GM12878 (cell line): Measurements from ENCODE around the gene BCL2. TPM values are rescaled to one million over a fixed set of nuclear protein-coding genes. Genes with fewer than 3 reads are reported as not detected.

Source experiments
- ATAC-seq: fragments of 200-7000 bp; cut with Tn5 transposase; 3 replicates; pipeline ENCODE4 v1.9.1; 2020; ENCODE audit warnings: mild to moderate bottlenecking, moderate library complexity
- BruUV-seq: library from RNA; stranded (reverse); fragments of 400-500 nt; replicated peaks from 2 replicates; lab custom pipeline; 2021; lab: Mats Ljungman, UMichigan
- CTCF ChIA-PET: fragments of 300-600 bp; sonication (Branson Sonifier 250); formaldehyde crosslinking; extraction: SDS; loops from one replicate; lab custom pipeline; 2021; ENCODE audit warnings: inconsistent platforms; lab: Yijun Ruan, JAX
- POLR2A ChIA-PET: fragments of 350-600 bp; formaldehyde crosslinking; extraction: SDS; loops from one replicate; lab custom pipeline; 2021; ENCODE audit warnings: inconsistent platforms; lab: Charles Lee
- RAD21 ChIA-PET: fragments of 300-600 bp; sonication (Branson Sonifier 250); formaldehyde crosslinking; loops from one replicate; lab custom pipeline; 2023; ENCODE audit warnings: antibody characterized with exemption; ENCODE audit not compliant: unreplicated experiment; lab: Charles Lee
- SMC1A ChIA-PET: fragments of 300-600 bp; sonication (Branson Sonifier 250); formaldehyde crosslinking; loops from one replicate; lab custom pipeline; 2023; ENCODE audit not compliant: unreplicated experiment, uncharacterized antibody; lab: Charles Lee
- DNase-seq: peaks from one replicate; pipeline ENCODE4 v3.0.0-alpha.2; 2011; ENCODE audit warnings: low read depth, low spot score
- FAIRE-seq: peaks from 3 replicates; lab custom pipeline; 2011; peaks lifted over from hg19 to GRCh38; lab: Jason Lieb, UNC
- H2AFZ ChIP-seq: 2 replicates; pipeline ENCODE4 v1.6.0; 2011; ENCODE audit warnings: low read depth, low read length, control low read depth; ENCODE audit not compliant: control insufficient read depth
- H3K27ac ChIP-seq: 2 replicates; pipeline ENCODE4 v1.5.1; 2011; ENCODE audit warnings: control low read depth; ENCODE audit not compliant: control insufficient read depth, insufficient read depth
- H3K27me3 ChIP-seq, 2 experiments: replicated peaks in 1 of 2; 2 replicates each; pipeline versions ENCODE4 v1.6.0 to v1.6.1; 2011; ENCODE audit warnings: low read length in 1 of 2; ENCODE audit not compliant: control insufficient read depth in 2 of 2, insufficient read depth in 2 of 2
- H3K36me3 ChIP-seq, 2 experiments: 2 replicates each; pipeline ENCODE4 v1.5.1; 2011; ENCODE audit warnings: low read length in 1 of 2; ENCODE audit not compliant: control insufficient read depth in 2 of 2, insufficient read depth in 2 of 2
- H3K4me1 ChIP-seq: 2 replicates; pipeline ENCODE4 v1.6.1; 2011; ENCODE audit warnings: mild to moderate bottlenecking, low read length, moderate library complexity, mixed read lengths; ENCODE audit not compliant: control insufficient read depth, insufficient read depth
- H3K4me2 ChIP-seq: 2 replicates; pipeline ENCODE4 v1.6.0; 2011; ENCODE audit warnings: control low read depth; ENCODE audit not compliant: control insufficient read depth, insufficient read depth
- H3K4me3 ChIP-seq: fragments of 200-600 bp; sonication (generic); 2 replicates; pipeline ENCODE4 v1.5.1; 2016
- H3K79me2 ChIP-seq: 2 replicates; pipeline ENCODE4 v1.6.0; 2011; ENCODE audit warnings: low read length; ENCODE audit not compliant: control insufficient read depth, insufficient read depth
- H3K9ac ChIP-seq: 2 replicates; pipeline ENCODE4 v1.8.0; 2011; ENCODE audit warnings: low read length, control low read depth, mixed read lengths; ENCODE audit not compliant: control insufficient read depth, insufficient read depth
- H3K9me3 ChIP-seq: replicated peaks from 3 replicates; pipeline ENCODE4 v1.5.1; 2011; ENCODE audit warnings: mild to moderate bottlenecking, low read length; ENCODE audit not compliant: control insufficient read depth, insufficient read depth
- H4K20me1 ChIP-seq: 2 replicates; pipeline ENCODE4 v1.6.0; 2011; ENCODE audit not compliant: control insufficient read depth, insufficient read depth
- BACH1 ChIP-seq: fragments of 450-650 bp; IDR thresholded peaks from 2 replicates; pipeline ENCODE4 v1.6.1; 2017; ENCODE audit warnings: mild to moderate bottlenecking, borderline replicate concordance
- BMI1 ChIP-seq: fragments of 450-650 bp; IDR thresholded peaks from 2 replicates; pipeline ENCODE4 v1.6.1; 2016; ENCODE audit warnings: mild to moderate bottlenecking, moderate library complexity, borderline replicate concordance
- CBFB ChIP-seq: IDR thresholded peaks from 2 replicates; pipeline ENCODE4 v1.6.1; 2016; ENCODE audit warnings: antibody characterized with exemption, low read depth
- CHD1 ChIP-seq: IDR thresholded peaks from 2 replicates; pipeline ENCODE4 v1.6.1; 2012; ENCODE audit warnings: low read depth, low read length, improper control_type of control experiment
- EGR1 ChIP-seq, 2 experiments: IDR thresholded peaks; 1 replicate in 1 of 2; 2 replicates in 1 of 2; pipeline ENCODE4 v1.6.1; 2011 to 2012; ENCODE audit warnings: low read depth in 2 of 2, low read length in 2 of 2, borderline replicate concordance in 1 of 2, mild to moderate bottlenecking in 1 of 2, moderate library complexity in 1 of 2
- IRF4 ChIP-seq: IDR thresholded peaks from 2 replicates; pipeline ENCODE4 v1.6.1; 2011; ENCODE audit warnings: low read depth, low read length
- JUNB ChIP-seq: IDR thresholded peaks from 2 replicates; pipeline ENCODE4 v1.6.1; 2016; ENCODE audit warnings: antibody characterized with exemption, mild to moderate bottlenecking
- LARP7 ChIP-seq: fragments of 450-650 bp; IDR thresholded peaks from 2 replicates; pipeline ENCODE4 v1.6.1; 2017; ENCODE audit warnings: mild to moderate bottlenecking
- POU2F2 ChIP-seq: IDR thresholded peaks from 3 replicates; pipeline ENCODE4 v1.6.1; 2011; ENCODE audit warnings: low read depth, mild to moderate bottlenecking, low read length, borderline replicate concordance
- SREBF1 ChIP-seq: IDR thresholded peaks from 2 replicates; pipeline ENCODE4 v1.6.1; 2012; ENCODE audit warnings: mild to moderate bottlenecking, low read length
- ZNF207 ChIP-seq: fragments of 450-650 bp; IDR thresholded peaks from 2 replicates; pipeline ENCODE4 v1.6.1; 2014; ENCODE audit warnings: antibody characterized with exemption, mild to moderate bottlenecking, borderline replicate concordance
- WGBS: methylation state at CpG from one replicate; pipeline ENCODE4 v1.1.6; 2016; ENCODE audit warnings: low lambda C conversion rate; ENCODE audit not compliant: insufficient replicate concordance, insufficient coverage; ENCODE audit errors: missing lambda C conversion rate; 5-methylcytosine and 5-hydroxymethylcytosine counted together
- in situ Hi-C: fragments of 300-500 bp; cut with MboI; formaldehyde crosslinking; loops from 9 replicates; pipeline ENCODE4 v1.14.3; 2018; ENCODE audit warnings: mixed read lengths
- intact Hi-C: fragments of 100-400 bp; cut with micrococcal nuclease; formaldehyde crosslinking; loops from one replicate; pipeline ENCODE4 v1.14.2; 2022; ENCODE audit not compliant: unreplicated experiment
- polyA plus RNA-seq, 11 experiments: library from polyadenylated mRNA; depleted of rRNA in 4 of 11; unstranded in 6 of 11; stranded (reverse) in 5 of 11; fragments of >200 nt; fragmentation: Nextera tagmentation in 4 of 11; fragmentation: Illumina TruSeq in 1 of 11; extraction: Ambion mirVana in 4 of 11; extraction: Trizol in 1 of 11; gene quantifications; 1 replicate in 1 of 11; 2 replicates in 10 of 11; pipeline versions ENCODE4 v1.2.1 to v1.2.3, GENCODE V29; 2011 to 2016; ENCODE audit warnings: inconsistent platforms in 2 of 11, missing spikeins in 2 of 11, low read depth in 1 of 11
- total RNA-seq, 4 experiments: library from RNA; depleted of rRNA in 3 of 4; stranded (reverse); fragments of >200 nt in 3 of 4; fragmentation: Illumina TruSeq in 1 of 4; extraction: Trizol in 1 of 4; gene quantifications; 2 replicates each; pipeline versions ENCODE4 v1.2.1 to v1.2.3, GENCODE V29; 2013 to 2021
- TF ChIP-seq, protein P1 (sequence below): IDR thresholded peaks from 2 replicates; pipeline ENCODE4 v1.6.1; 2012; ENCODE audit warnings: low read depth, low read length, improper control_type of control experiment
- TF ChIP-seq, protein P2 (sequence below): fragments of 450-650 bp; IDR thresholded peaks from 2 replicates; pipeline ENCODE4 v1.6.1; 2017; ENCODE audit warnings: low read depth, mild to moderate bottlenecking, moderate library complexity
- TF ChIP-seq, protein P3 (sequence below): IDR thresholded peaks from 2 replicates; pipeline ENCODE4 v1.6.1; 2011; ENCODE audit warnings: low read depth, low read length, improper control_type of control experiment, borderline replicate concordance

The BCL2 gene
- total and polyA plus RNA-seq, 10 of the 15 experiments (the other 5 are each of a cell fraction or from before 2014, with no cell fraction given): 4.1 to 47.8 (median 19.3) TPM

DNA sequence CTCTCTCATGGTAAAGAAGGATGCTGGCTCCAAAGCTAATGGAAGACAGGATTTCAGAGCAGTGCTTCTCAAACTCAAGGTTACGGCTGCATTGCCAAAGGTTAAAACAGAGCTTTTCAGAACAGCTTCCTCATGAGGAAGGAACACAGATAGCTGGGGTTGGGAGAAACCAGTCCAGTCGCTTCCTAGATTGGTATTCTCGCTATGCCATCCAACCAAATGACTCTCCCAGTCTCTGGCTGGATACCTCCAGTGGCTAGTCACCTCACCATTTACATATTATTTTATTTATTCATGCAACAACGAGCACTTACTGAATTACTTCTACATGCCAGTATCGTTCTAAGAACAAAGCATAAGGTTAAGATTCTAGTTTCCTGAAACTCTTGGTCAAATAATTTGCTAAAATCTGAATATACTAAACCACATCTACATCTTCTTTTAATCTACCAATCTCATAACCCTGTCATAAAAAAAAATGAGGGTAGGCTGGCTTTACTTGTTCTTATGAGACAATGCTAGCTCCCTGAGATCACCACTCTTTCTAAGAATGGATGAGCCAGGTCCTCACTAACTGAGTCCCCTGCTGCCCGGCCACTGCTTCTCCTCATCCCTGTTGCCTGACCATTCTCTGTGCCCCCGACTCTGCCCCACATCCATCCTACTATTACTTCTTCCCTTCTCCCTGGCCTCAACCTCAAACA is 27.1 kb upstream of the BCL2 start:
- Histone ChIP-seq H3K36me3 (peaks cover 4 to 19% of the 10 kb centered on the region in 2 experiments; a peak in 3 of 4 replicates), H4K20me1 (no peaks in the 10 kb centered on the region), H3K9ac (no peak overlapping the region), H3K9me3 (no peaks in the 10 kb centered on the region), H3K27ac (no peak overlapping the region), H3K27me3 (no peaks in the 10 kb centered on the region), H3K4me3 (no peak overlapping the region), H3K4me1 (no peaks in the 10 kb centered on the region), H3K4me2 (no peak overlapping the region), H3K79me2 (no peaks in the 10 kb centered on the region), H2AFZ (no peak overlapping the region)
- TF ChIP-seq, protein P1, sequence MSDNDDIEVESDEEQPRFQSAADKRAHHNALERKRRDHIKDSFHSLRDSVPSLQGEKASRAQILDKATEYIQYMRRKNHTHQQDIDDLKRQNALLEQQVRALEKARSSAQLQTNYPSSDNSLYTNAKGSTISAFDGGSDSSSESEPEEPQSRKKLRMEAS: no peak
- no peak for TF ChIP-seq CHD1
- no peak for TF ChIP-seq BACH1
- no peak for TF ChIP-seq SREBF1
- POLR2A ChIA-PET: no interaction called here
- 79% methylated on average over 7 of the region's 7 CpGs for WGBS
- CTCF ChIA-PET: interaction anchor here (0.6 to 1.0 kb wide), 2 partner anchors 330 to 923 kb away, joined by 3 to 5 read pairs; no protein-coding TSS in a partner anchor
- SMC1A ChIA-PET: interaction anchor here (0.9 kb wide), 1 partner anchor 19 kb away, joined by 3 read pairs; no protein-coding TSS in a partner anchor
- in situ Hi-C loops: loop anchor here (25.0 kb wide), 1 partner anchor 634 kb away; the partner anchor contains the start of gene PHLPP1
- no TSS peak for BruUV-seq
- ATAC-seq (no peak), DNase-seq (no peak), FAIRE-seq (no peak)
- intact Hi-C loops: no loop called here
- RAD21 ChIA-PET: no interaction called here

DNA sequence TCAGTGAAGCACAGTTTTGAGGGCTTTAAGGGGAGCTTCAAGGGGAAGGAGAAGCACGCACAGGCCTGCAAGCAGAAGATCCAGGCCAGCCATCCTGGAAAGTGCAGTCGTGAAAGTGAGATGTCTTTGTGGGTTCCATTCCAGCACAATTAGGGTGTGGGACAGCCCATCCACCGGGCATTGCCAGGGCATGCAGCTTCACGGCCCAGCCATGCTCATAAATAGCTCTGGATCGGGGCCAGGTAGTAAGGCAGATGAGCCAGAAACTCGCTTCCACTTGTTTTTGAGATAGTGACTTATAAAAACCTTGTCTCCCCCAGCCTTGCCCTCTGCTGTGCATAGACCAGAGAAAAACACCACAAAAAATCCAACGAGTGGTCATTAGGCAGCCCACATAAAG is 26.5 kb upstream of the BCL2 start:
- H3K4me3 ChIP-seq: no peak overlapping the region
- H4K20me1 ChIP-seq: no peaks in the 10 kb centered on the region
- H3K9me3 ChIP-seq: no peaks in the 10 kb centered on the region
- in situ Hi-C loops: loop anchor here (25.0 kb wide), 1 partner anchor 634 kb away; the partner anchor contains the start of gene PHLPP1
- no peaks in the 10 kb centered on the region for H3K4me1 ChIP-seq
- intact Hi-C loops: no loop called here
- no peak overlapping the region for H3K27ac ChIP-seq
- no peak overlapping the region for H2AFZ ChIP-seq
- BruUV-seq: no TSS peak
- no peaks in the 10 kb centered on the region for H3K27me3 ChIP-seq
- TF ChIP-seq ZNF207: no peak
- no peak for TF ChIP-seq EGR1 (IDR thresholded peaks at IDR 0.05; ENCODE audit: borderline replicate concordance in 1 of 2, low read depth in 2 of 2, low read length in 2 of 2)
- no peak for TF ChIP-seq POU2F2
- no peak for TF ChIP-seq LARP7
- TF ChIP-seq, protein P2, sequence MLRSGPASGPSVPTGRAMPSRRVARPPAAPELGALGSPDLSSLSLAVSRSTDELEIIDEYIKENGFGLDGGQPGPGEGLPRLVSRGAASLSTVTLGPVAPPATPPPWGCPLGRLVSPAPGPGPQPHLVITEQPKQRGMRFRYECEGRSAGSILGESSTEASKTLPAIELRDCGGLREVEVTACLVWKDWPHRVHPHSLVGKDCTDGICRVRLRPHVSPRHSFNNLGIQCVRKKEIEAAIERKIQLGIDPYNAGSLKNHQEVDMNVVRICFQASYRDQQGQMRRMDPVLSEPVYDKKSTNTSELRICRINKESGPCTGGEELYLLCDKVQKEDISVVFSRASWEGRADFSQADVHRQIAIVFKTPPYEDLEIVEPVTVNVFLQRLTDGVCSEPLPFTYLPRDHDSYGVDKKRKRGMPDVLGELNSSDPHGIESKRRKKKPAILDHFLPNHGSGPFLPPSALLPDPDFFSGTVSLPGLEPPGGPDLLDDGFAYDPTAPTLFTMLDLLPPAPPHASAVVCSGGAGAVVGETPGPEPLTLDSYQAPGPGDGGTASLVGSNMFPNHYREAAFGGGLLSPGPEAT: no peak
- TF ChIP-seq, protein P3, sequence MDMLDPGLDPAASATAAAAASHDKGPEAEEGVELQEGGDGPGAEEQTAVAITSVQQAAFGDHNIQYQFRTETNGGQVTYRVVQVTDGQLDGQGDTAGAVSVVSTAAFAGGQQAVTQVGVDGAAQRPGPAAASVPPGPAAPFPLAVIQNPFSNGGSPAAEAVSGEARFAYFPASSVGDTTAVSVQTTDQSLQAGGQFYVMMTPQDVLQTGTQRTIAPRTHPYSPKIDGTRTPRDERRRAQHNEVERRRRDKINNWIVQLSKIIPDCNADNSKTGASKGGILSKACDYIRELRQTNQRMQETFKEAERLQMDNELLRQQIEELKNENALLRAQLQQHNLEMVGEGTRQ: no peak
- no peak for TF ChIP-seq BMI1
- no peak for TF ChIP-seq IRF4
- no peak for TF ChIP-seq CBFB
- no peak for TF ChIP-seq JUNB
- ChIA-PET SMC1A (no interaction called here), CTCF (interaction anchor here (1.0 kb wide), 1 partner anchor 330 kb away, joined by 5 read pairs; no protein-coding TSS in a partner anchor), POLR2A (no interaction called here), RAD21 (no interaction called here)
- FAIRE-seq: no peak
- DNase-seq: no peak
- no peaks in the 10 kb centered on the region for H3K79me2 ChIP-seq
- WGBS: 96% methylated on average over 7 of the region's 7 CpGs
- H3K4me2 ChIP-seq: no peak overlapping the region
- no peak for ATAC-seq
- no peak overlapping the region for H3K9ac ChIP-seq
- H3K36me3 ChIP-seq: peaks cover 4 to 19% of the 10 kb centered on the region in 2 experiments; a peak in 3 of 4 replicates
